Chondrocyte (in vitro differentiated cells): Measurements from ENCODE around the gene FGD4. TPM values are rescaled to one million over a fixed set of nuclear protein-coding genes. Genes with fewer than 3 reads are reported as not detected.

ENCODE experiments used
- DNase-seq: peaks from one replicate; pipeline ENCODE4 v3.0.0; 2021; ENCODE audit warnings: mixed read lengths, low spot score
- H3K27ac Mint-ChIP-seq: one replicate; pipeline ENCODE4 v1.8.0; 2021; ENCODE audit warnings: mild to moderate bottlenecking, moderate library complexity, mixed read lengths; ENCODE audit not compliant: unreplicated experiment
- H3K27me3 Mint-ChIP-seq: 2 replicates; pipeline ENCODE4 v1.8.0; 2021; ENCODE audit warnings: low read depth, mixed read lengths
- H3K36me3 Mint-ChIP-seq: 2 replicates; pipeline ENCODE4 v1.8.0; 2021; ENCODE audit warnings: low read depth, mixed read lengths
- H3K4me1 Mint-ChIP-seq: 2 replicates; pipeline ENCODE4 v1.8.0; 2021; ENCODE audit warnings: low read depth, mild to moderate bottlenecking, mixed read lengths
- H3K4me3 Mint-ChIP-seq: one replicate; pipeline ENCODE4 v1.8.0; 2021; ENCODE audit warnings: mild to moderate bottlenecking, moderate library complexity, mixed read lengths; ENCODE audit not compliant: unreplicated experiment
- H3K9me3 Mint-ChIP-seq: 2 replicates; pipeline ENCODE4 v1.8.0; 2021; ENCODE audit warnings: low read depth, mixed read lengths
- total RNA-seq: library from RNA; stranded (reverse); gene quantifications from 3 replicates; pipeline ENCODE4 v1.2.1, GENCODE V29; 2021
- TF ChIP-seq, protein P1 (sequence below): fragments of 200-600 bp; sonication (generic); IDR thresholded peaks from 2 replicates; pipeline ENCODE4 v1.5.0; 2021; ENCODE audit warnings: antibody characterized with exemption, mild to moderate bottlenecking, moderate library complexity

The FGD4 gene
- total RNA-seq, 1 donor from 2014 or later: 8.7 TPM

GRCh38 chr12:32365473-32366064 lies 33.8 kb upstream of the FGD4 start:
- H3K27me3 Mint-ChIP-seq: no peaks in the 10 kb centered on the region
- no peak overlapping the region for H3K4me3 Mint-ChIP-seq
- H3K27ac Mint-ChIP-seq: no peak overlapping the region
- H3K4me1 Mint-ChIP-seq: peaks cover 4% of the 10 kb centered on the region
- no peak for DNase-seq
- H3K9me3 Mint-ChIP-seq: no peaks in the 10 kb centered on the region
- TF ChIP-seq, protein P1, sequence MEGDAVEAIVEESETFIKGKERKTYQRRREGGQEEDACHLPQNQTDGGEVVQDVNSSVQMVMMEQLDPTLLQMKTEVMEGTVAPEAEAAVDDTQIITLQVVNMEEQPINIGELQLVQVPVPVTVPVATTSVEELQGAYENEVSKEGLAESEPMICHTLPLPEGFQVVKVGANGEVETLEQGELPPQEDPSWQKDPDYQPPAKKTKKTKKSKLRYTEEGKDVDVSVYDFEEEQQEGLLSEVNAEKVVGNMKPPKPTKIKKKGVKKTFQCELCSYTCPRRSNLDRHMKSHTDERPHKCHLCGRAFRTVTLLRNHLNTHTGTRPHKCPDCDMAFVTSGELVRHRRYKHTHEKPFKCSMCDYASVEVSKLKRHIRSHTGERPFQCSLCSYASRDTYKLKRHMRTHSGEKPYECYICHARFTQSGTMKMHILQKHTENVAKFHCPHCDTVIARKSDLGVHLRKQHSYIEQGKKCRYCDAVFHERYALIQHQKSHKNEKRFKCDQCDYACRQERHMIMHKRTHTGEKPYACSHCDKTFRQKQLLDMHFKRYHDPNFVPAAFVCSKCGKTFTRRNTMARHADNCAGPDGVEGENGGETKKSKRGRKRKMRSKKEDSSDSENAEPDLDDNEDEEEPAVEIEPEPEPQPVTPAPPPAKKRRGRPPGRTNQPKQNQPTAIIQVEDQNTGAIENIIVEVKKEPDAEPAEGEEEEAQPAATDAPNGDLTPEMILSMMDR: peak; percentile 93
- peaks cover 4% of the 10 kb centered on the region for H3K36me3 Mint-ChIP-seq

GRCh38 chr12:32366714-32367113 lies 32.6 kb upstream of the FGD4 start:
- Mint-ChIP-seq H3K27me3 (no peaks in the 10 kb centered on the region), H3K4me3 (no peak overlapping the region), H3K27ac (no peak overlapping the region), H3K4me1 (peaks cover 4% of the 10 kb centered on the region), H3K36me3 (peaks cover 2% of the 10 kb centered on the region), H3K9me3 (no peaks in the 10 kb centered on the region)
- no peak for DNase-seq
- TF ChIP-seq, protein P1: no peak

- Mint-ChIP-seq H3K36me3 (peaks cover 2% of the 10 kb centered on the region), H3K4me3 (no peak overlapping the region), H3K4me1 (peaks cover 4% of the 10 kb centered on the region), H3K27me3 (no peaks in the 10 kb centered on the region), H3K9me3 (no peaks in the 10 kb centered on the region), H3K27ac (no peak overlapping the region)
- no peak for DNase-seq
- TF ChIP-seq, protein P1: no peak
Observed at GRCh38 chr12:32367381-32367780, 32.0 kb upstream of the FGD4 start.

- no peak overlapping the region for H3K4me3 Mint-ChIP-seq
- H3K27ac Mint-ChIP-seq: no peak overlapping the region
- H3K4me1 Mint-ChIP-seq: peaks cover 4% of the 10 kb centered on the region
- TF ChIP-seq, protein P1: no peak
- DNase-seq: no peak
- H3K36me3 Mint-ChIP-seq: peaks cover 2% of the 10 kb centered on the region
- no peaks in the 10 kb centered on the region for H3K27me3 Mint-ChIP-seq
- no peaks in the 10 kb centered on the region for H3K9me3 Mint-ChIP-seq
Observed at GRCh38 chr12:32369202-32369601, 30.2 kb upstream of the FGD4 start.

- no peaks in the 10 kb centered on the region for H3K9me3 Mint-ChIP-seq
- peaks cover 2% of the 10 kb centered on the region for H3K36me3 Mint-ChIP-seq
- no peak overlapping the region for H3K27ac Mint-ChIP-seq
- TF ChIP-seq, protein P1: no peak
- H3K27me3 Mint-ChIP-seq: no peaks in the 10 kb centered on the region
- H3K4me3 Mint-ChIP-seq: no peak overlapping the region
- H3K4me1 Mint-ChIP-seq: no peaks in the 10 kb centered on the region
- DNase-seq: no peak
Observed at GRCh38 chr12:32377344-32378055, 21.9 kb upstream of the FGD4 start.
